GM10248 (cell line): Measurements from ENCODE around the gene MBD3L3.
"Not testable (repeated sequence)": the region's sequence is repeated elsewhere in the genome, so short reads cannot be mapped to it uniquely, and the experiment has no call there.

Source experiments
- CTCF ChIA-PET: fragments of 300-600 bp; sonication (Branson Sonifier 250); formaldehyde crosslinking; extraction: SDS; loops from one replicate; lab custom pipeline; 2021; ENCODE audit warnings: antibody characterized with exemption; lab: Yijun Ruan, JAX
- POLR2A ChIA-PET: fragments of 350-650 bp; sonication (Branson Sonifier 250); formaldehyde crosslinking; extraction: SDS; loops from one replicate; lab custom pipeline; 2020; ENCODE audit warnings: antibody characterized with exemption; lab: Yijun Ruan, JAX
- DNase-seq: peaks from one replicate; pipeline ENCODE4 v3.0.0; 2012; ENCODE audit errors: extremely low spot score
- CTCF ChIP-seq: IDR thresholded peaks from 2 replicates; pipeline ENCODE4 v1.5.1; 2012; ENCODE audit warnings: mild to moderate bottlenecking, low read depth; ENCODE audit errors: extremely low read depth, missing control alignments, control extremely low read depth

Gene MBD3L3

GRCh38 chr19:7063764-7064418, 5.4 kb upstream of the MBD3L3 start:
- CTCF ChIA-PET = interaction anchor here (0.6 kb wide), 1 partner anchor 100 kb away, joined by 3 read pairs; no protein-coding TSS in a partner anchor
- DNase-seq = no peak
- TF ChIP-seq CTCF = no peak
- POLR2A ChIA-PET = no interaction called here

GRCh38 chr19:7063339-7063738, 4.9 kb upstream of the MBD3L3 start:
- no peak for DNase-seq
- CTCF ChIA-PET = interaction anchor here (0.6 kb wide), 1 partner anchor 99 kb away, joined by 3 read pairs; no protein-coding TSS in a partner anchor
- POLR2A ChIA-PET = no interaction called here
- TF ChIP-seq CTCF = no peak

GRCh38 chr19:7059977-7060376, 1.5 kb upstream of the MBD3L3 start:
- DNase-seq, POLR2A ChIA-PET, CTCF ChIA-PET: not testable (repeated sequence)

GRCh38 chr19:7056371-7056770, 2.1 kb downstream of the MBD3L3 start:
- CTCF ChIA-PET, POLR2A ChIA-PET, DNase-seq: not testable (repeated sequence)

DNA sequence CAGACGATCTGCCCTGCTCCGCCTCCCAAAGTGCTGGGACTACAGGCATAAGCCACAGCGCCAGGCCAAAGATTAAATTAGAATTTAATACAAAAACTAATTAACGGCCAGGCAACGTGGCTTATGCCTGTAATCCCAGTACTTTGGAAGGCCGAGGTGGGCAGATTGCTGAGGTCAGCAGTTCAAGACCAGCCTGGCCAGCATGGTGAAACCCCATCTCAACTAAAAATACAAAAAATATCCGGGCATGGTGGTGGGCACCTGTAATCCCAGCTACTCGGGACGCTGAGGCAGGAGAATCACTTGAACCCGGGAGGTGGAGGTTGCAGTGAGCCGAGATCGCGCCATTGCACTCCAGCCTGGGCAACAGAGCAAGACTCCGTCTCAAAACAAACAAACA, 2.8 kb downstream of the MBD3L3 start:
- POLR2A ChIA-PET, CTCF ChIA-PET: not testable (repeated sequence)

DNA sequence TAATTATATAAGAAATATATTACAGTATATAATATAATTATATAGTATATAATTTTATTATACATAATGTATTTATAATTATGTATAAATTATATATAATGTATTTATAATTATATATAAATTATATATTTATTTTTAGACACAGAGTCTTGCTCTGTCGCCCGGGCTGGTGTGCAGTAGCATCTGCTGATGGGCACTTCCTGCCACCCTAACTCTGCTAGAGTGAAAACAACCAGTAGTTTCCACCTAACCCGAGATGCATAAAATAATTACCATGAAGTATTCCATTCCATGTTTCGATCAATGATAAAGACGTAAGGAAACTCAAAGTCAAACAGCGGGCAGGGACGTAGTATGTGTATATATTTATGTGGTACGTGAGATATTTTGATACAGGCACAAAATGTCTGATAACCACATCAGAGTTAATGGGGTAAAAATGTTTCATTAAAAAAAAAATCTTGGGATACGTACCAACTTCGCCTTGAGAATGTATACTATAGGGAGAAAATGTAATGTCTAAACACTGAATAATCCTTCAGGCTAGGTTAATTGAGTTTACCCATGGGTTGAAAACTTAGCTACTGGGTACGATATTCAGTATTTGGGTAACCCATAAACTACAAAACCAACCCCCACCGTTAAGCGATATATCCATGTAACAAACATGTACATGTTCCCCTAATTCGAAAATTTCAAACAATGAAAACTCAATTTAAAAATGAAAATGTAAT, 3.7 kb downstream of the MBD3L3 start:
- POLR2A ChIA-PET, CTCF ChIA-PET, DNase-seq: not testable (repeated sequence)

More for the DNA sequence above, 2.8 kb downstream of the MBD3L3 start:
- DNase-seq = not testable (repeated sequence)

DNA sequence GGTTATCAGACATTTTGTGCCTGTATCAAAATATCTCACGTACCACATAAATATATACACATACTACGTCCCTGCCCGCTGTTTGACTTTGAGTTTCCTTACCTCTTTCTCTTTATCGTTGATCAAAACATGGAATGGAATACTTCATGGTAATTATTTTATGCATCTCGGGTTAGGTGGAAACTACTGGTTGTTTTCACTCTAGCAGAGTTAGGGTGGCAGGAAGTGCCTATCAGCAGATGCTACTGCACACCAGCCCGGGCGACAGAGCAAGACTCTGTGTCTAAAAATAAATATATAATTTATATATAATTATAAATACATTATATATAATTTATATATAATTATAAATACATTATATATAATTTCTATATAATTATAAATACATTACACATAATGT, 5.6 kb downstream of the MBD3L3 start:
- POLR2A ChIA-PET, CTCF ChIA-PET, DNase-seq: not testable (repeated sequence)

DNA sequence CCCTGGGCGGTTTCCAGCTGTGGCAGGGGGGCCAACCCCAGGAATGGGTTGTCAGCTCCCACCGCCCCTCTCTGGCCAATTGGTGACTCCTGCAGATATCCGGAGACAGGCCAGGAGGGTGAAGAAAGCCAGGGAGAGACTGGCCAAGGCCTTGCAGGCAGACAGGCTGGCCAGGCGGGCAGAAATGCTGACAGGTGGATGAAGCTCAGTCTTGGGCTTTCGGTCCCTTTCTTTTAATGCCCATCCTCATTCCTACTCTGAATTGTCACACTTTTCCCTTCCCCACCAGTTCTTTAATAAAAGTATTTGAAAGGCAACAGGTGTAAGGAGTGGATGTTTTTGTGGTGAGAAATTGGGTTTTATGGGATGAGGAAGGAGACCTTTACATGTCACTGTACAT, 7.1 kb downstream of the MBD3L3 start:
- CTCF ChIA-PET, POLR2A ChIA-PET: not testable (repeated sequence)

DNA sequence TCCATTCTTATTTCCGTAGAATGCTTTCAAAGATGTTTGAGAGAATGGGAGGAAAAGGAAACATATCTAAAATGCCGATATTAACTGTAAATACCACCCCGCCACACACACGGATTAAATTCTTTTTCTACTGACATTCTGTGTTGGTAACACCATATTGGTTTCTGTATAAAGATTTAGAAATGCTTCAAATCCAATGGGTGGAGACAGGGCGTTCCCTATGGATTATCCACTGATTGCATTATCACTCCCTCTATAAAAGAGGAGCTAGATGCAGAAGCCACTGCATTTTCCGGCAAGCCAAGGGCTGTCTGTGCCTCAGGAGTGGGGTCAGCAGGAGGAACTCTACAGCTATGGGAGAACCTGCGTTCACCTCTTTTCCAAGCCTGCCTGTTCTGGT, 9.5 kb downstream of the MBD3L3 start, which contains the start of gene MBD3L2:
MBD3L2 (plus strand) TSS at position 301 of the 400 bp plus-strand sequence; CDS start at position 354, 53 bp downstream.
- POLR2A ChIA-PET, CTCF ChIA-PET: not testable (repeated sequence)

More for the DNA sequence above, 7.1 kb downstream of the MBD3L3 start:
- DNase-seq = not testable (repeated sequence)

DNA sequence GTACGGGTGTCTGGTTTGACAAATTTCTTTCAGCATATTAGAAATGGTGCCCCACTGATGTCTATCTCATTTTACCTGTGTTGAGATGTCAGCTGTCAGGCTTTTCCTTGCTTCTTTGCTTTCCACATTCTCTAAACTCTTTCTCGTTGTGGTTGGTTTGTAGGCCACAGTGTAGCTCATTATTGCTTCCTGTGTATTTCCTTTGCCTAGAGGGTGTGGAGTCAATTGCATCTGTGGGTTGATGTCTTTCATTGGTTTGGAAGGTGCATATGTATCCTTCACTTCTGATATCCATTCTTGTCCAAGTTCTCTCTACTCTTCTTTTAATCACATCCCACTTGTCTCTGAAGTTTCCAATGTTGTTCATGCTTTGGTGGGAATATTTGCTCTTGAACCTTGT, 16.9 kb downstream of the MBD3L3 start:
- CTCF ChIA-PET, POLR2A ChIA-PET, DNase-seq: not testable (repeated sequence)

More for the DNA sequence above, 9.5 kb downstream of the MBD3L3 start, which contains the start of gene MBD3L2:
- DNase-seq = not testable (repeated sequence)

- CTCF ChIA-PET, DNase-seq, POLR2A ChIA-PET: not testable (repeated sequence)
These were observed 18.4 kb downstream of the MBD3L3 start, which contains the start of gene MBD3L4 for GRCh38 chr19:7040079-7040478. Gene MBD3L4 (minus strand): TSS chr19:7040179. CDS start chr19:7040144, 35 bp downstream.

GRCh38 chr19:7030278-7030677, 28.2 kb downstream of the MBD3L3 start, which contains the start of gene MBD3L5:
Gene MBD3L5 (plus strand): TSS chr19:7030578. CDS start chr19:7030612, 34 bp downstream.
- CTCF ChIA-PET, DNase-seq, POLR2A ChIA-PET: not testable (repeated sequence)

GRCh38 chr19:7028790-7029189, 29.7 kb downstream of the MBD3L3 start:
- CTCF ChIA-PET, POLR2A ChIA-PET, DNase-seq: not testable (repeated sequence)

- CTCF ChIA-PET, DNase-seq, POLR2A ChIA-PET: not testable (repeated sequence)
These were observed 37.1 kb downstream of the MBD3L3 start, which contains the start of gene MBD3L2B for GRCh38 chr19:7021331-7021730. Gene MBD3L2B (minus strand): TSS chr19:7021431. CDS start chr19:7021397, 34 bp downstream.
